Measurements from ENCODE around the gene PDCD2.

PDCD2 gene, protein sequence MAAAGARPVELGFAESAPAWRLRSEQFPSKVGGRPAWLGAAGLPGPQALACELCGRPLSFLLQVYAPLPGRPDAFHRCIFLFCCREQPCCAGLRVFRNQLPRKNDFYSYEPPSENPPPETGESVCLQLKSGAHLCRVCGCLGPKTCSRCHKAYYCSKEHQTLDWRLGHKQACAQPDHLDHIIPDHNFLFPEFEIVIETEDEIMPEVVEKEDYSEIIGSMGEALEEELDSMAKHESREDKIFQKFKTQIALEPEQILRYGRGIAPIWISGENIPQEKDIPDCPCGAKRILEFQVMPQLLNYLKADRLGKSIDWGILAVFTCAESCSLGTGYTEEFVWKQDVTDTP

GRCh38 chr6:170584181-170584953, at the start of gene PDCD2:
PDCD2 (minus strand) TSS chr6:170584637; CDS start chr6:170584581, 56 bp downstream.
- TF ChIP-seq, protein P1, sequence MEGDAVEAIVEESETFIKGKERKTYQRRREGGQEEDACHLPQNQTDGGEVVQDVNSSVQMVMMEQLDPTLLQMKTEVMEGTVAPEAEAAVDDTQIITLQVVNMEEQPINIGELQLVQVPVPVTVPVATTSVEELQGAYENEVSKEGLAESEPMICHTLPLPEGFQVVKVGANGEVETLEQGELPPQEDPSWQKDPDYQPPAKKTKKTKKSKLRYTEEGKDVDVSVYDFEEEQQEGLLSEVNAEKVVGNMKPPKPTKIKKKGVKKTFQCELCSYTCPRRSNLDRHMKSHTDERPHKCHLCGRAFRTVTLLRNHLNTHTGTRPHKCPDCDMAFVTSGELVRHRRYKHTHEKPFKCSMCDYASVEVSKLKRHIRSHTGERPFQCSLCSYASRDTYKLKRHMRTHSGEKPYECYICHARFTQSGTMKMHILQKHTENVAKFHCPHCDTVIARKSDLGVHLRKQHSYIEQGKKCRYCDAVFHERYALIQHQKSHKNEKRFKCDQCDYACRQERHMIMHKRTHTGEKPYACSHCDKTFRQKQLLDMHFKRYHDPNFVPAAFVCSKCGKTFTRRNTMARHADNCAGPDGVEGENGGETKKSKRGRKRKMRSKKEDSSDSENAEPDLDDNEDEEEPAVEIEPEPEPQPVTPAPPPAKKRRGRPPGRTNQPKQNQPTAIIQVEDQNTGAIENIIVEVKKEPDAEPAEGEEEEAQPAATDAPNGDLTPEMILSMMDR (IDR thresholded peaks at IDR 0.05), result 0 out of 2 replicates have a peak, but pooled peaks have one; percentile 11

- TF ChIP-seq, protein P1 (IDR thresholded peaks at IDR 0.05), result no peak
Measured at GRCh38 chr6:170605574-170606259, 21.3 kb upstream of the PDCD2 start.

DNA sequence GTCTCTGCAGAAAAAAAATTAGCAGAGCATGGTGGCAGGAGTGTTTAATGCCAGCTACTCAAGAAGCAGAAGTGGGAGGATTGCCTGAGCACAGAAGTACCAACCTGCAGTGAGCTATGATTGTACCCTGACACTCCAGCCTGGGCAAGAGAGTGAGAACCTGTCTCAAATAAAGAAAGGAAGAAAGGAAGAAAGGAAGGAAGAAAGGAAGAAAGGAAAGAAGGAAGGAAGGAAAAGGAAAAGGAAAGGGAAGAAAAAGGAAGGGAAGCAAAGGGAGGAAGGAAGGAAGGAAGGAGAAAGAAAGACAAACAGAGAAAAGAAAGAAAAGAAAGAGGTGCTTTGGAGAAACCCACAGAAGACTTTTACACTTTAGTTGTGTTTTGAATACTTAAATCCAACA, 12.8 kb upstream of the PDCD2 start:
- TF ChIP-seq, protein P1 (IDR thresholded peaks at IDR 0.05), result no peak

DNA sequence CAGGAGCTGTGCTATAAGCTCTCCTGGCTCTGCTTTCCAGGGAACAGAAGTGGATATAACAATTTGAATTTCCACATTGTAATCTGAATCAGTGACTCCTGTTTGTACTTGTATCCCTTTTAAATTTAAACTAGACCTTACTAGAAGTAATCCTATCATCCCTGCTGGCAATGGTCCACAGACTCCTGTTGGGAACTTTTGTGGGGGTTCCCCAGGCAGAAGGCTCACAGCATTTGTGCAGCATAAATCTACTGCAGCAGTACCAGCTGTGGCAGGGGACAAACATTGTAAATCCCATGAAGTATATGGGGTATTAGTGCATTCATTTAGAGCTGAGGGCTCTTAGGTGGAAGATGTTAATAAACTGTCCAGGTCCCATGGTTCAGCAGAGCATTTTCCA, 12.0 kb upstream of the PDCD2 start:
- TF ChIP-seq, protein P1 (IDR thresholded peaks at IDR 0.05), result no peak

GRCh38 chr6:170590725-170591124, 6.3 kb upstream of the PDCD2 start:
- TF ChIP-seq, protein P1 (IDR thresholded peaks at IDR 0.05), result no peak

DNA sequence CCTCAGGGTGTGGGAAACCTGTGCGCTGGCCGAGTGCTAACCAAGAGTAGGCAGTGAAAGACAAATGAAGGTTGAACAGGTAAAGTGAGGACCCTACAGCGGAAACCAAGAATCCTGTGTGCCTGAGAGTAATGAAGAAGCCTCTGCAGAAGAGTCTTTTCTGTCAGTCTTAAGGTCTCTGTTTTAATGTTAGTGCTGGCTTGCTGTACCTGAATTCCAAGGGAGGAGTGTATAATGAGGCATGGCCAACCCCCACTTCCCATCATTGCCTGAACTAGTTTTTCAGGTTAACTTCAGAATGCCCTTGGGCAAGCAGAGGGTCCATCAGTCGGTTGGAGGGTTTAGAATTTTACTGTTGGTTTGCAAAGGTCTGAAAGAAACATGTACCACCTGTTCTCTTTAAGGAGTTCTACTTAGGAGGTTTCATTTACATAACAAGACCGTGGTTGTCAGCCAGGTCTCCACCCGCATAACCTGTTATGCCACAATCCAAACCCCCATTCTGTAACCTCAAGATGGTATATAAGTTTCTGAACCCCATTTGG, 589 bp upstream of the PDCD2 start:
- TF ChIP-seq, protein P1 (IDR thresholded peaks at IDR 0.05), result no peak

GRCh38 chr6:170583756-170584180, 669 bp downstream of the PDCD2 start:
- TF ChIP-seq, protein P1 (IDR thresholded peaks at IDR 0.05), result peak; percentile 27; the same call in 1 of the 2 replicates

Measured in LNCAP (cell line).